Fibroblast of pulmonary artery (primary cell): ENCODE results near the gene RAET1L.
"Not testable (repeated sequence)": the region's sequence is repeated elsewhere in the genome, so short reads cannot be mapped to it uniquely, and the experiment has no call there.

ENCODE experiments used
- DNase-seq: peaks from one replicate; pipeline ENCODE4 v3.0.0-alpha.2; 2010; ENCODE audit warnings: low read depth
- H3K4me3 ChIP-seq: replicated peaks from 2 replicates; pipeline ENCODE4 v1.5.1; 2011; ENCODE audit warnings: low read depth, mild to moderate bottlenecking, control low read depth, low read length, moderate library complexity
- CTCF ChIP-seq: IDR thresholded peaks from 2 replicates; pipeline ENCODE4 v1.5.1; 2011; ENCODE audit warnings: mild to moderate bottlenecking, control low read depth, low read length, inconsistent platforms; ENCODE audit errors: missing control alignments

The RAET1L gene

GRCh38 chr6:150026976-150027805, 1.9 kb upstream of the RAET1L start:
- no peak for TF ChIP-seq CTCF
- DNase-seq: no peak

GRCh38 chr6:150024646-150025155, 631 bp downstream of the RAET1L start:
- H3K4me3 ChIP-seq: no peak overlapping the region
- DNase-seq: no peak
- no peak for TF ChIP-seq CTCF

More at GRCh38 chr6:150026976-150027805, 1.9 kb upstream of the RAET1L start:
- H3K4me3 ChIP-seq: no peak overlapping the region

- not testable (repeated sequence) for H3K4me3 ChIP-seq
These were observed 1.3 kb downstream of the RAET1L start for GRCh38 chr6:150024021-150024420.

GRCh38 chr6:150021870-150022269, 3.5 kb downstream of the RAET1L start:
- not testable (repeated sequence) for H3K4me3 ChIP-seq, DNase-seq

More at GRCh38 chr6:150024021-150024420, 1.3 kb downstream of the RAET1L start:
- not testable (repeated sequence) for DNase-seq

- no peak for DNase-seq
- H3K4me3 ChIP-seq: no peak overlapping the region
- TF ChIP-seq CTCF: no peak
These were observed 6.3 kb downstream of the RAET1L start for GRCh38 chr6:150018846-150019580.

- H3K4me3 ChIP-seq, DNase-seq: not testable (repeated sequence)
These were observed 8.2 kb downstream of the RAET1L start for GRCh38 chr6:150017186-150017521.

- DNase-seq: peak; percentile 77
- peak; percentile 51 for TF ChIP-seq CTCF
- H3K4me3 ChIP-seq: no peak overlapping the region
These were observed 8.8 kb downstream of the RAET1L start for GRCh38 chr6:150016324-150017185.

- DNase-seq, H3K4me3 ChIP-seq: not testable (repeated sequence)
These were observed 9.9 kb downstream of the RAET1L start for GRCh38 chr6:150015281-150016001.

GRCh38 chr6:150014623-150015280, 10.6 kb downstream of the RAET1L start:
- H3K4me3 ChIP-seq: not testable (repeated sequence)

GRCh38 chr6:150013785-150014622, 11.3 kb downstream of the RAET1L start:
- H3K4me3 ChIP-seq, DNase-seq: not testable (repeated sequence)

More at GRCh38 chr6:150014623-150015280, 10.6 kb downstream of the RAET1L start:
- DNase-seq: not testable (repeated sequence)
